ENCODE data around the gene ZNF135.

The ZNF135 gene

DNA sequence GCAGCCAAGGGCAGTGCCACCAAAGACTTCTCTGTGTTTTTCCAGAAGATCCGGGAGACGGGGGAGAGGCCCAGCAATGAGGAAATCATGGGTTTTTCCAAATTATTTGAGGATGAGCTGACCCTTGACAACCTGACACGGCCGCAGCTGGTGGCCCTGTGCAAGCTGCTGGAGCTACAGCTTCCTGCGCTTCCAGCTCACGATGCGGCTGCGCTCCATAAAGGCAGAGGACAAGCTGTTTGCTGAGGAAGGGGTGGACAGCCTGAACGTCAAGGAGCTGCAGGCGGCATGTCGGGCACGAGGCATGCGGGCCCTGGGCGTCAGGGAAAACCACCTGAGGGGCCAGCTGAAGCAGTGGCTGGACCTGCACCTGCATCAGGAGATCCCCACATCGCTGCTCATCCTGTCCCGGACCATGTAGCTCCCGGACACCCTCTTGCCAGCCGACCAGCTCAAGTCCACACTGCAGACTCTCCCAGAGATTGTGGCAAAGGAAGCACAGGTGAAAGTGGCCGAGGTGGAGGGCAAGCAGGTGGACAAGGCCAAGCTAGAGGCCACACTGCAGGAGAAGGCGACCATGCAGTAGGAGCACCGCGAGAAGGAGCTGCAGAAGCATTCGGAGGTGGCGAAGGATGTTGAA, 13.6 kb upstream of the ZNF135 start:
- no peak overlapping the region for H3K4me3 ChIP-seq (ENCODE audit: low read depth, low read length)

DNA sequence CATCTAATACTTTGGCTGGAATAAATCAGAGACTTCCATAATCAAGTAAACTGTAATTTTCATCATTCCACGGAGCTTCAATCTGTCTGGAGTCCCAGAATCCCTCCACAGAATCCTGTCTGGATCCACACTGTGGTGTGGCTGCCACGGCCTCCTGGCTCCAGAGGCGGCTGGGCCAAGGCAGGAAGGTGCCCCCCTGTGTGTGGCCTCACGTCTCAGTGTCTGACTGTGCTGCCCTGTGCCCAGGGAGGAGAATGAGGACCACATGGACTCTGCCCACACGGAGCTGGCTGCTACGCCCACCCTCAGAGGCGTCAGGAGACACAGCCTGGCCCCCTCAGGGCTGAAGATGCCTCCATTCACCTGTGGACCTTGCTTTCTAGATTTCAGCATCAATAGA, 12.2 kb upstream of the ZNF135 start:
- no peak overlapping the region for H3K4me3 ChIP-seq (ENCODE audit: low read depth, low read length)

DNA sequence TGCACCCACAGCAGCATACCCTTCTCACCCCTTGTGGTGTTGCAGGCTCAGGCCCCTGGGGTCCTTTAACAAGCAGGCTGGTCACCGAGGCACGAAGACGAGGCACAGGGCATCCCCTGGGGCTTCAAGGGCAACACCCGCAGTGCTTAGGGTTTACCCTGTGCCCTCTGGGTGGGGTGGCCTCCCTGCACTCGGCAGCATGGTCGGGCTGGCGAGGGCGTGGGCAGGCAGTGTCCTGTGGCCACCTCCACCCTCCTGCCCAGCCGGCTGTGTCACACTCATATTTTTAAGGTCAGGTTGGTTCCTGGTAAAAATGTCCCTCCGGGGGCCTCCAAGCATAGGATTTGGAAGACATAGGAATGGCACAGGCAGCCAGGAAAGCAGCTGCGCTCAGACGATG, 11.4 kb upstream of the ZNF135 start:
- no peak overlapping the region for H3K4me3 ChIP-seq (ENCODE audit: low read depth, low read length)

- no peak overlapping the region for H3K4me3 ChIP-seq (ENCODE audit: low read depth, low read length)
These were observed 6.8 kb upstream of the ZNF135 start for GRCh38 chr19:58052256-58052655.

DNA sequence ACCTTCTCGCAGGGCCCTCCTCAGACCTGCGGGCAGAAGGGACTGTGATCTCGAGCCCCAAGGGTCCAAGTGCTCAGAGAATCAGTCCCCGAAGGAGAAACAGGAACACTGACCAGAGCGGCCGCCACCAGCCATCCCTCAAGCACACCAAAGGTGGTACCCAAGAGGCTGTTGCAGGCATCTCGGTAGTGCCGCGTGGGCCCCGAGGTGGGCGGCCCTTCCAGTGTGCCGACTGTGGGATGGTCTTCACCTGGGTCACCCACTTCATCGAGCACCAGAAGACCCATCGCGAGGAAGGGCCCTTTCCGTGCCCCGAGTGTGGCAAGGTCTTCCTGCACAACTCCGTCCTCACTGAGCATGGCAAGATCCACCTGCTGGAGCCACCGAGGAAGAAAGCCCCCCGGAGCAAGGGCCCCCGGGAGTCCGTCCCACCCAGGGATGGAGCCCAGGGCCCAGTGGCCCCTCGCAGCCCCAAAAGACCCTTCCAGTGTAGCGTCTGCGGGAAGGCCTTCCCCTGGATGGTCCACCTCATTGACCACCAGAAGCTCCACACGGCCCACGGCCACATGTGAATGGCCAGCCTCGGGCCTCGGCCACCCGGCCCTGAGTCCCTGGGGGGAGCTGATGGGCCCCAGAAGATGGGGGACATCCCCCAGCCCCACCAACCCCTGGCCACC, 5.5 kb upstream of the ZNF135 start:
- no peak overlapping the region for H3K4me3 ChIP-seq (ENCODE audit: low read depth, low read length)

- peak overlapping the region; percentile 2 for H3K4me3 ChIP-seq (ENCODE audit: low read depth, low read length)
These were observed 3.9 kb upstream of the ZNF135 start for GRCh38 chr19:58054901-58055874.

DNA sequence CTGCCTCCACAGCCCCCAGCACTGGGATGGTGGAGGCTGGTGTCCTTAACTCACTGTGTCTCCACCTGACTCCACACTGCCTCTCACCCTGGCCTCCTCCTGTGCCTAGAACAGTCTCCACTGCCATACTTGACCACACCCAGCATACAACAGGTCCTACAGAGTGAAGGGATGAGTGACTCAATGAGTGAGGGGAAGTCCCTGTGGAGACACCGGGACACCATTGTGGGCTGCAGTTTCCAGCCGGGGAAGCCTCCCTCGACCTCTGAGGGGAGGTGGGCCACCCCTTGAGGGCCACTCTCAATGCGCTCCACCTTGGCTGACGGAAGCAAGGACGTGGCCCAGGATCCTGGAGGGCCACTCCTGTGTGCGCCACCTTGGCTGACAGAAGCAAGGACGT, 2.8 kb upstream of the ZNF135 start:
- H3K4me3 ChIP-seq (ENCODE audit: low read depth, low read length) = no peak overlapping the region

DNA sequence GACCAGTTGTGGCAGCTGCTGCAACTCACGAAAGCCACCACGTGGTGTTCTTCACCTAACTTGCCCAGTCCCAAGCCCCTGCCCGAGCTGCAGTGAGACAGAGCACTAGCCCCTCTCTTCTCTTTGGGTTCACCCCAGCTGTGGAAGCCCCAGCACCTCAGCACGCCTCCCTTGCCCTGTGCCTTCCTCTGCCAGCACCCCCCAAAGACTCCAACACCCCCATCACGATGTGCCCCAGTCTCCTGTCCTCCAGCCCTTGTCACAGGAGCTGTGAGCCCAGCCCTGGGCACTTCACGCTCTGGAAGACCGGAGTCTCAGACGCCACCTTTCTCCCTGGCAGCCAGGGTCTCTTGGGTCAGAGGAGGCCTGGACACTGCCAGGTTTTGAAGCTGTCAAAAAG, 2.2 kb upstream of the ZNF135 start:
- H3K4me3 ChIP-seq (ENCODE audit: low read depth, low read length) = no peak overlapping the region

- H3K4me3 ChIP-seq (ENCODE audit: low read depth, low read length) = no peak overlapping the region
These were observed 615 bp upstream of the ZNF135 start for GRCh38 chr19:58058467-58058866.

DNA sequence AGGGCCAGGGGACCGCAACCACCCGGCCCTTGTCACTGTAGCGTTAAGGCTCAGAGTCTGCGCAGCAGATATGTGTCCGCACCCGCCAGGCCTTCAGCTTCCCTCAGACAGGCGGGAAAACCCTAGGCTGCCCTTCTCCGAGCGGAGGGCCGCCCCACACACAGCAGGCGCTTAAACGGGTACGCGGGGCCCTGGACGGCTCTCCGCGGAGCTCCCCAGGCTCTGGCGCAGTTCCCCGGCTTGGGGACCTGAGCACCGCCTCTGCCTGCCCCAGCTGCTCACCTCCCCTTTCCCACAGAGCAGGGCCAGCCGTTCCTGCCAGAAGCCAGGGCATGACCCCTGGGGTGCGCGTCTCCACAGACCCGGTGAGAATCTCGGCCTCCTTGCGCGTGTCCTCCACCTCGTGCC, 593 bp downstream of the ZNF135 start:
- H3K4me3 ChIP-seq (ENCODE audit: low read depth, low read length) = no peak overlapping the region

- no peak overlapping the region for H3K4me3 ChIP-seq (ENCODE audit: low read depth, low read length)
These were observed 1.1 kb downstream of the ZNF135 start for GRCh38 chr19:58060231-58060630.

DNA sequence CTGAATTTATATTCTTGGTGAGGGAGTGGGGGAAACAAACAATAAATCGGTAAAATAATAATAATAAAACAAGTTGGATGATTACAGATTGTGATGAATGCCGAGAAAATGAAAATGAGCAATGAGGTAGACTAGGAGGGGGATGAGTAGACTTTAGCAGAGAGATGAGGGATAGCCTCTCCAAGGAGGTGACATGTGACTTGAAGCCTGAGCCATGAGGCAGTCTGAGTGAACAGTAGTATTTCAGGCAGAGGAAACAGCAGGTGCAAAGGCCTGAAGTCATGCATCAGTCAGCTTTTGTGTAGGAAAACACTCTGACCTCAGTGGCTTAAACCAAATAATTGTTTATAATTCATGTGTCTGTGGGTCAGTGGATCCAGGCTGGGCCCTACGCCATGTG, 4.6 kb downstream of the ZNF135 start:
- H3K4me3 ChIP-seq (ENCODE audit: low read depth, low read length) = no peak overlapping the region

GRCh38 chr19:58067240-58067912, 8.3 kb downstream of the ZNF135 start:
- H3K4me3 ChIP-seq (ENCODE audit: low read depth, low read length) = no peak overlapping the region

DNA sequence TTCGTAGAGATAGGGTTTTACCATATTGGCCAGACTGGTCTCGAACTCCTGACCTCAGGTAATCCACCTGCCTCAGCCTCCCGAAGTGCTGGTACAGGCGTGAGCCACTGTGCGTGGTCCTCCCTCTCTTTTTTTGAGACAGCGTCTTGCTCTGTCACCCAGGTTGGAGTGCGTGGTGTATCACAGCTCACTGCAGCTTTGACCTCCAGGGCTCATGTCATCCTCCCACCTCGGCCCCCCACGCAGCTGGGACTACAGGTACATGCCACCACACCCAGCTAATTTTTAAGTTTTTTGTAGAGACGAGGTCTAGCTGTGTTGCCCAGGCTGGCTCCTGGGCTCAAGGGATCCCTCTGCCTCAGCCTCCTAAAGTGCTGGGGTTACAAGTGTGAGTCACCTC, 20.7 kb downstream of the ZNF135 start:
- no peak overlapping the region for H3K4me3 ChIP-seq (ENCODE audit: low read depth, low read length)

DNA sequence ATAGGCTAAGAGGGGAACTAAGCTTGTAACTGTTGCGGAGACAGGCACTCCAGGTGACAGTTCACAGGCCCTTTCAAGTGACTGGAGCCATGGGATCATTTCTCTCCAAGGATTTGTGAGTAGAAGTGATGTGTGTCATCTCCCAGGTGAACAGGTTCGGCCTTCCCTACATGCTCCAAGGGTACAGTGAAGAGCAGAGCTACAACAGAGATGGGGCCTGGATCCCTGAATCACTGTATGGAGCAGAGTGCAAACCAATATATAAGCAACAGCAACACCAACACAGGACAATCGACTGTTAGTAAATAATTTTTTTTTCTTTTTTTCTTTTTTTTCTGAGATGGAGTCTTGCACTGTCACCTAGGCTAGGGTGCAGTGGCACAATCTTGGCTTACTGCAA, 23.9 kb downstream of the ZNF135 start:
- no peak overlapping the region for H3K4me3 ChIP-seq (ENCODE audit: low read depth, low read length)

DNA sequence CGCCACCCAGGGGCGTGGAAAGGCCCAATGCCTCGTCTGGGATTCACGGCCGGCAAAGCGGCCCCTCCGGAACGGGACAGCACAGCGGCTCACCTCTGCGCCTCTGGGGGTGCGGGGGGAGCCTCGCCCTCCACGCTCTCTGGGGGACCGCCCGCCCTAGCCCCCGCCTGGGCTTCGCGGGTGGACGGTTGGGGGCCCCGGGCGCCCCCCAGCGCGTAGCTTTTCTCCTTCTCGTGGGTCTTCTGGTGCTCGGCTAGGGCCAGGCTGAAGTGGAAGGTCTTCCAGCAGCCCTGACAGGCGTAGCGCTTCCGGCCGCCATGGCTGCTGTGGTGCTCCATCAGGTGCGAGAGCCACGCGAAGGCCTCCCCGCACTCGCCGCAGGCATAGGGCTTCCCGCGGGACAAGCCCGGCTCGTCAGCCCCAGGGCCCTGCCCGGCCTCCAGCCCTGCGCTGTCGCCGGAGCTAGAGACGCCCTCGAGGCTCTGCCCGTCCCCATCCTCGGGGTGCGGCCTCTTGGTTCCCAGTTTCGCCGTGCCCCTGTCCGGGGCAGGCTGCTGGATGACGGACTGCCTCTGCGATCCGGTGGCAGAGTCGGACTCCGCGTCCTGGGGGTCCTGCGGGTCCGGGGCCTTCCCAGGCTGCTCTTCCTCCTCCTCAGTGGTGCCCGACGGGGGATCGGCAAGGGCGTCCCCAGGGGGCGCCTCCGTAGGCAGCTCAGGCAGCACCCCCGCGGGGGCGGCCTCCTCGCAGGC, 25.7 kb downstream of the ZNF135 start:
- no peak overlapping the region for H3K4me3 ChIP-seq (ENCODE audit: low read depth, low read length)

DNA sequence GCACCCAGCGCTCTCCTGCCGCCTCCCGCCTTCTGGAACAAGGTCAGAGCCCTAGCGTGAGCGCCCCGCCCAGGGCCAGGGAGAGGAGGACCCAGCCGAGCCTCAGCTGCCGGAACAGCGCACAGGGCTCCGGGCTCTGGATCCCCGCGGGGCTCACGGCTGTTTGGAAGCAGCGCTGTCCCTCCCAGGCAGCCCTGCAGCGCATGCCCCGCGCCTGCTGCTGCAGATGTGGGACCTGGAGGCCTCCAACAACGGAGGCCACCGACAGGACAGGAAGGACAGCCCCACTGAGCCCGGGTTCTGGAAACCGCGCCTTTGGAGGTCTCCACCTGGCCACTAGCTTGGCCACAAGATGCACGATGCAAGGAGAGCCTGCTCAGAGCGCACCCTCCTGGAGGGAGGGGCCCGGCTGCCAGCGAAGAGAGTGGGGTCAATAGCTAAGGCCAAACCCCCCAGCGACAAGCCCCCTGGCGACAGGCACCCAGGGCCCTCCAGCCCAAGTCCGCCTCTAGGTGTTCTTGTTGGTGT, 26.3 kb downstream of the ZNF135 start:
- H3K4me3 ChIP-seq (ENCODE audit: low read depth, low read length) = no peak overlapping the region

- no peak overlapping the region for H3K4me3 ChIP-seq (ENCODE audit: low read depth, low read length)
These were observed 28.0 kb downstream of the ZNF135 start for GRCh38 chr19:58086825-58087710.

DNA sequence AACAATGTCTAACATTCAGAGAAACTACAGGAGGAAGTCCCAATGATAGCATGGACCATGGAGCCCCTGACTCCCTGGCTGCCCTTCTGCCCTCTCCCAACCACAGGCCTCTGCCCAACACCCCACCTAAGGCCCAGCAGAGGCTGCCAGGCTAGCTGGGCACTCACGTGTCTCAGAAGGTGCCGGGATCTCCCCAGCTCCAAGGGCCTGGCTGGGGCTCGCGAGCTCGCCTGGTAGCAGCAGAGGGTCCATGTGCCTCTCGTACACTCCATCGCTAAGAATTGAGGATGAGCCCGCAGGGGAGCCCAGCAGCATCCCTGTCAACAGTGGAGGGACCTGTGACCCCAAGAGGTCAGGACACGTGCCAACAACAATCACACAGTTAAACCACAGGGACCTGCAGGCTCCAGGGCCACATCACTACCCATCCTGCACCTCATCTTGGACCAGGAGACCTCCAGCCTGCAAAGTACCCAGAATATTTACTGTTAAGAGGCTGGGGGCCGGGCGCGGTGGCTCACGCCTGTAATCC, 29.5 kb downstream of the ZNF135 start:
- no peak overlapping the region for H3K4me3 ChIP-seq (ENCODE audit: low read depth, low read length)
